HG03039 (cell line): ENCODE data around the gene XXYLT1.

Experiments used
- ATAC-seq: cut with Tn5 transposase; IDR thresholded peaks from one replicate; pipeline ENCODE4 v1.9.1; 2021; ENCODE audit warnings: mild to moderate bottlenecking, moderate library complexity; ENCODE audit not compliant: unreplicated experiment

Gene XXYLT1

GRCh38 chr3:195085356-195086130 lies 185.4 kb downstream of the XXYLT1 start:
- no peak for ATAC-seq

- no peak for ATAC-seq
Measured at GRCh38 chr3:195084746-195085145, 186.2 kb downstream of the XXYLT1 start.

GRCh38 chr3:195083659-195084058 lies 187.3 kb downstream of the XXYLT1 start:
- ATAC-seq, result no peak

- ATAC-seq, result no peak
Measured at GRCh38 chr3:195082811-195083210, 188.1 kb downstream of the XXYLT1 start.

GRCh38 chr3:195081242-195081963 lies 189.6 kb downstream of the XXYLT1 start:
- no peak for ATAC-seq

GRCh38 chr3:195080571-195081151 lies 190.3 kb downstream of the XXYLT1 start:
- ATAC-seq, result no peak

GRCh38 chr3:195080125-195080524 lies 190.8 kb downstream of the XXYLT1 start:
- ATAC-seq, result no peak

GRCh38 chr3:195079636-195080035 lies 191.3 kb downstream of the XXYLT1 start:
- ATAC-seq, result no peak

- no peak for ATAC-seq
Measured at GRCh38 chr3:195078891-195079440, 192.0 kb downstream of the XXYLT1 start.

GRCh38 chr3:195077611-195078540 lies 193.1 kb downstream of the XXYLT1 start:
- no peak for ATAC-seq

GRCh38 chr3:195076981-195077610 lies 193.9 kb downstream of the XXYLT1 start:
- ATAC-seq, result no peak

GRCh38 chr3:195075941-195076875 lies 194.8 kb downstream of the XXYLT1 start:
- ATAC-seq, result no peak

GRCh38 chr3:195075199-195075940 lies 195.6 kb downstream of the XXYLT1 start:
- ATAC-seq, result no peak

GRCh38 chr3:195073866-195074860 lies 196.8 kb downstream of the XXYLT1 start:
- no peak for ATAC-seq

GRCh38 chr3:195072916-195073564 lies 197.9 kb downstream of the XXYLT1 start:
- ATAC-seq, result no peak
